ENCODE results near the gene BOLA3. TPM values are rescaled to one million over a fixed set of nuclear protein-coding genes. Genes with fewer than 3 reads are reported as not detected.
A peak's percentile ranks its signal among the peaks of the same experiment; 100 is the strongest.
"Not testable (repeated sequence)": the region's sequence is repeated elsewhere in the genome, so short reads cannot be mapped to it uniquely, and the experiment has no call there.

The BOLA3 gene
- total RNA-seq, 3 donors from 2014 or later (not counting 1 experiment from before 2014, with no cell fraction given): 8.1 to 13.8 (median 11.9) TPM

- 75% methylated on average over 6 of the region's 6 CpGs for WGBS (ENCODE audit: insufficient coverage)
- Histone ChIP-seq H3K4me1 (ENCODE audit: control insufficient read depth, insufficient read depth, low read length) (peaks cover 3% of the 10 kb centered on the region), H3K27ac (ENCODE audit: low read length) (no peak overlapping the region), H3K9me3 (ENCODE audit: control insufficient read depth, insufficient read depth, low read length) (no peaks in the 10 kb centered on the region), H3K36me3 (ENCODE audit: control insufficient read depth, insufficient read depth, low read length) (no peaks in the 10 kb centered on the region), H3K4me3 (ENCODE audit: low read length) (no peak overlapping the region), H3K27me3 (ENCODE audit: control insufficient read depth, insufficient read depth, low read length) (no peaks in the 10 kb centered on the region)
- no peak for DNase-seq
- Mint-ChIP-seq H3K4me3 (no peak overlapping the region), H3K9me3 (no peaks in the 10 kb centered on the region), H3K27me3 (ENCODE audit: low read depth in 2 of 2) (peaks cover 0 to 4% of the 10 kb centered on the region in 2 donors), H3K4me1 (no peaks in the 10 kb centered on the region), H3K36me3 (no peaks in the 10 kb centered on the region), H3K27ac (no peak overlapping the region)
- no peak for TF ChIP-seq CTCF (IDR thresholded peaks at IDR 0.05)
- intact Hi-C loops (cut with micrococcal nuclease): no loop called here
- no peak for ATAC-seq
Observed at GRCh38 chr2:74191596-74192380, 44.1 kb upstream of the BOLA3 start.

GRCh38 chr2:74188696-74189095, 41.0 kb upstream of the BOLA3 start:
- H3K27me3 Mint-ChIP-seq (ENCODE audit: low read depth in 2 of 2): peaks cover 0 to 4% of the 10 kb centered on the region in 2 donors
- Histone ChIP-seq H3K27me3 (ENCODE audit: control insufficient read depth, insufficient read depth, low read length) (no peaks in the 10 kb centered on the region), H3K9me3 (ENCODE audit: control insufficient read depth, insufficient read depth, low read length) (no peaks in the 10 kb centered on the region), H3K4me1 (ENCODE audit: control insufficient read depth, insufficient read depth, low read length) (peaks cover 18% of the 10 kb centered on the region), H3K4me3 (ENCODE audit: low read length) (no peak overlapping the region), H3K27ac (ENCODE audit: low read length) (no peak overlapping the region), H3K36me3 (ENCODE audit: control insufficient read depth, insufficient read depth, low read length) (no peaks in the 10 kb centered on the region)
- H3K27ac Mint-ChIP-seq: no peak overlapping the region
- no peaks in the 10 kb centered on the region for H3K4me1 Mint-ChIP-seq
- ATAC-seq: no peak
- no peaks in the 10 kb centered on the region for H3K9me3 Mint-ChIP-seq
- no peak for DNase-seq
- H3K4me3 Mint-ChIP-seq: no peak overlapping the region
- intact Hi-C loops (cut with micrococcal nuclease): no loop called here
- no peaks in the 10 kb centered on the region for H3K36me3 Mint-ChIP-seq
- 100% methylated on average over 3 of the region's 3 CpGs for WGBS (ENCODE audit: insufficient coverage)
- TF ChIP-seq CTCF (IDR thresholded peaks at IDR 0.05): no peak

GRCh38 chr2:74188018-74188601, 40.4 kb upstream of the BOLA3 start:
- no peak overlapping the region for H3K27ac ChIP-seq (ENCODE audit: low read length)
- WGBS (ENCODE audit: insufficient coverage): 96% methylated on average over 6 of the region's 6 CpGs
- Mint-ChIP-seq H3K27me3 (ENCODE audit: low read depth in 2 of 2) (peaks cover 0 to 4% of the 10 kb centered on the region in 2 donors), H3K27ac (no peak overlapping the region), H3K4me1 (no peaks in the 10 kb centered on the region), H3K4me3 (no peak overlapping the region), H3K36me3 (no peaks in the 10 kb centered on the region), H3K9me3 (no peaks in the 10 kb centered on the region)
- H3K4me1 ChIP-seq (ENCODE audit: control insufficient read depth, insufficient read depth, low read length): peaks cover 18% of the 10 kb centered on the region
- no peaks in the 10 kb centered on the region for H3K9me3 ChIP-seq (ENCODE audit: control insufficient read depth, insufficient read depth, low read length)
- no peaks in the 10 kb centered on the region for H3K27me3 ChIP-seq (ENCODE audit: control insufficient read depth, insufficient read depth, low read length)
- ATAC-seq (no peak), DNase-seq (no peak)
- no peak overlapping the region for H3K4me3 ChIP-seq (ENCODE audit: low read length)
- H3K36me3 ChIP-seq (ENCODE audit: control insufficient read depth, insufficient read depth, low read length): no peaks in the 10 kb centered on the region
- TF ChIP-seq CTCF (IDR thresholded peaks at IDR 0.05): no peak
- intact Hi-C loops (cut with micrococcal nuclease): no loop called here

GRCh38 chr2:74186706-74187105, 39.0 kb upstream of the BOLA3 start:
- H3K4me3 ChIP-seq (ENCODE audit: low read length); H3K27me3 ChIP-seq (ENCODE audit: control insufficient read depth, insufficient read depth, low read length); H3K27me3 Mint-ChIP-seq (ENCODE audit: low read depth in 2 of 2); intact Hi-C loops (cut with micrococcal nuclease); H3K4me1 Mint-ChIP-seq; ATAC-seq; H3K4me3 Mint-ChIP-seq; H3K36me3 Mint-ChIP-seq; H3K9me3 ChIP-seq (ENCODE audit: control insufficient read depth, insufficient read depth, low read length); H3K27ac Mint-ChIP-seq; H3K36me3 ChIP-seq (ENCODE audit: control insufficient read depth, insufficient read depth, low read length); H3K9me3 Mint-ChIP-seq; DNase-seq: not testable (repeated sequence)
- peak overlapping the region; percentile 74 for H3K27ac ChIP-seq (ENCODE audit: low read length)
- peaks cover 22% of the 10 kb centered on the region for H3K4me1 ChIP-seq (ENCODE audit: control insufficient read depth, insufficient read depth, low read length)
- WGBS (ENCODE audit: insufficient coverage): 96% methylated on average over 15 of the region's 15 CpGs

Data from natural killer cell (primary cell).